Right hindlimb (tissue), 1 donor: Measurements from ENCODE around the gene VDR.

Source experiments
- DNase-seq: peaks from one replicate; pipeline ENCODE4 v3.0.0-alpha.2; 2018

VDR gene

GRCh38 chr12:47927346-47927745 lies 22.6 kb upstream of the VDR start:
- no peak for DNase-seq

- no peak for DNase-seq
Measured at GRCh38 chr12:47921907-47922306, 17.1 kb upstream of the VDR start.

GRCh38 chr12:47920913-47921312 lies 16.1 kb upstream of the VDR start:
- no peak for DNase-seq

GRCh38 chr12:47913081-47913480 lies 8.3 kb upstream of the VDR start:
- no peak for DNase-seq

GRCh38 chr12:47912556-47912955 lies 7.8 kb upstream of the VDR start:
- DNase-seq, result no peak

DNA sequence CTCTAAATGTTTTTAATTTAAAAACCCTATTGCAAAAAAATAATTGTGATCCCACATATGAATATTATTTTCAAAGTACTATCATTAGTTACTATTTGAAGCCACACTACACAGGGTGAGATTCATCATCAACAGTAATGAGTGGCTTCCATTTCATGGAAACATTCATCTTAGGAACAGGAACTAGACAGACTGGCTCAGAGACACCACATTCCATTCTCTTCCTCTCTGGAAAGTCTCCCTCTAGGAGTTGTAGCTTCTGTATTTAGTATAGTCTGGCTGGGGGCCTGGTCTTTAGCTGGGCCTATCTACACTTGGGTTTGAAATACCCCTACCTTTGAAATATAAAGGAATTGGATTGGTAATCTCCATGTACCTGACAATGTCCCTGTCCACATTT lies 6.2 kb upstream of the VDR start:
- DNase-seq, result no peak

DNA sequence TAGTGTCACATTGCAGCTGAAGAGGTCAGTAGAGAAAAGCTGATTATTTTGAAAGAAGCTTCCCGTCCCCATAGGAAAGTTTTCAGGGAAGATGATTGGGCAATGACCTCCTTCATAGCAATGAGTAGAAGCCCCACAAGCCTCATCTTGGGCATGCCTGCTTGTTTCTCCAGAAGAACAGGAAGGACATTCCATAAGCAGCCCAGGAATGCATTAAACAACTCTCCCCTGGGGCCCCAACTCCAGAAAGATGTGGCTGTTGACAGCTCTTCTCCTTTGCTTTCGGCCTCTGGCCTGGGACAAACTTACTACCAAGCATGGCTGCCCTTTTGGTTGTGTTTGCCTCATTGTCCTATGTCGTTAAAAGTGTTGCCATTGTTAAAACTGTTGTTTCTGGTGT lies 5.7 kb upstream of the VDR start:
- no peak for DNase-seq

DNA sequence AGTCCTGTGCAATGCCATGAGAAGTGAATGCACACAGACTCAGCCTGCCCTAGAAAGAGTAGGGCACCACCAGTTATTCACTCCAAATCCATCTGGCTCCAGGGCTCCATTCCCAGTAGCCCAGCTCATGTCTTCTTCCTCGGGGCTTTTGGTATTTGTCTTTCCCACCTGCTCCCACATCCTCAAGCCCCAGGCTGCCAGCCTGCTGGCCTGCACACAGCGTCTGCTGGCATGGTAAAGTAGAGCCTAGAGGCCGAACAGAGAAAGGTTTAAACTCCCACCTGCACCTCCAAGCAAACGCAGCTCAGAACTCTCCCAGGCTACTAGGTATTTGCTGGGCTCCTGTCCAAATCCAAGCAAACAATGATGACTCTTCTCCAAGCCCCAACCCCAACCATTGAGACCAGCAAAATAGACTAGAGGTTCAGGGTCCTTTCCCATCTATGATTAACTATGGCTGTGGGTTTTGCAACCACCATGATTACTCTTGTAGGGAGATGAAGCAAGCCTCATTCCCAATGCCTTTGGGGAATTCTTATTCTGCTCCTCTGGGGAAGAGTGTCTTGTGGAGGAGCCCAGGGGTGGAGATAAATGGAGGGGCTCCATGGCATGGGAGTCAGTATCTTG lies 5.2 kb upstream of the VDR start:
- no peak for DNase-seq

GRCh38 chr12:47908738-47909137 lies 3.9 kb upstream of the VDR start:
- no peak for DNase-seq

DNA sequence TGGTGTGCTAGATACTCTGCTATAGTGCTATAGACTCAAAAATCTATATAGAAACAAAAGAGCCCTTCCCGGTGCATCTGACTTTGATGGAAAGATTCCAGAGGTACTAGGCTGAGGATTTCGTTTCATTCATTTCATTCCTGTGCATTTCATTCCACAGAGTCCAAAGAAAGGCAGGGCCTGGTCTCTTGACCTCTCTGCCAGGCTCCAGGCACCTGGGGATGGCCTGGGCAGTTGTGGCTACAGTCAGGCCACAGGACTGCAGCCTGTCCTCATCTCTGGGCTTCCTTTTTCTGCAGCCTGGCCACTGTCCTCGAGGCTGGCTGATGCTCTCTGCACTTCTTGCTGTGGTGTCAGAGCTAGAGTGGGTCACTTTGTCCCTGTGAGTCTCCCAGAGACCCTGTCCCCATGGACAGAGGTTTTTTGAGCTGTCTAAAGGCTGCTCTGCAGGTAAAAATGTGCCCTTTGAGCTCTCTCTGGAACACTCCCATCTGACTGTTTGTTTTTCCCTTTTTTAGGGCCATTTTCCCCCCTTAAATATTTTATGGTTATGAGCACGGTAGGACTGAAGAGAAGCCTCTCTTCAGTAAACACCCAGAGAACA lies 3.2 kb upstream of the VDR start:
- no peak for DNase-seq

- DNase-seq, result no peak
Measured at GRCh38 chr12:47903927-47904712, 674 bp downstream of the VDR start.

DNA sequence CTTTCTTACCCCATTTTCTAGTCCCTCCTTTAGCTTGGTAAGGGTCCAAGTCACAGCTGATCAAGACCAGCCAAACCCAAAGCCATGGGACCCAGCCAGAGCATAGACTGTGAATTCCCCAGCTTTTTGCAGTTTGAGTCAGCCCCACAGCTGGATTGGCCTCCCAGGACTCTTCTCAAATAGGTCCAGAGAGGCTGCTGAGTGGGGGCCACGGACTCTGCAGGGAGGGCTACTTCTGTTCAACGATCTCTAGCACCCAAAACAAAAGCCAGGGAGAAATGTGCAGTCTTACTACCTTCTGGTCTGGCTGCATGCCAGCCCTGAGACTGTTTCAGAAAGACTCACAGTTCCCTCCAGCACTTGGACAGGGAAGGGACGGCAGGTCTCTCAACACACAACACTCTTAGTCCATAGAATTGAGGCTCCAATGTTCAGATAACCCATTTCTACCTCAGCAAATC lies 1.6 kb downstream of the VDR start:
- no peak for DNase-seq

DNA sequence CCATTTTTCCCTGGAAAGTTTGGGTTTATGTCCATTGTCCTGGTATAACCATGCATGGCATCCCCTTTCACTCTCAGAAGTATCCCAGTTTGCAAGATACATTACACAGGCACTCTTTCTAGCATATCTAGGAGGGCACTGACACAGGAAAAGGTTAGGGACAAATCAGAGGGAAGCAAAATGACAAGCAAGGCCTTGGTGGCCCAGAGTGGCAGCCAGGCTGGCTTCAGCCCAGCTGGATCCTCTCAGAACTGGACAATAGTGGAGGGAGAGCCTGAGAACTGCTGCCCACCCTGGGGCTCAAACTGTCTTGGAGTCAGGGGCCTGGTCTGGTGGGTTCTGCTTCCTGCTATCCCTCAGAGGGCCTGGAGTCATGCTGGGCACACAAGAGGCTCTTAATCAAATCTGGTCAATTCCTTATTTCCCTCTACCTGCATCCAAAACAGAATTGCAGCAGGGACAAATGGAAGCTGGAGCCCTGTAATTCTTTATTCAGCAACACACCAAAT lies 2.6 kb downstream of the VDR start:
- no peak for DNase-seq

DNA sequence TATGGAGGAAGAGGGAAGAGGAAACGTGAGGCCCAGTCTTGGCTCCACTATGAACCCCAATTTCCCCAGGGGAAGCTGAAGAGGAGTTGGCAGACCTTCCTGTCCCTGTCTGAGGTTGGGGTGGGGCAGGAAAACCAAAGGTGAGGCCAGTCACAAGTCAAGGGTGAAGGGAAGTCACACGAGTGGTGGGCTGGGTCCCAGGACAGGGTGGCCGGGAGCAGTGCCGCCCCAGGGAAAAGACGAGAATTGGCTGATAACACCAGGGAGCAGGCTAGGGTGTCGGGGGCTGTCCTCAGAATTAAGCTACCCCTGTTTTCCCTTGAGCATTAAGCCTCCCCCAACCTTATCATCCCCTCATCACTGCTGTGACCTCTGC lies 3.1 kb downstream of the VDR start:
- DNase-seq, result no peak

DNA sequence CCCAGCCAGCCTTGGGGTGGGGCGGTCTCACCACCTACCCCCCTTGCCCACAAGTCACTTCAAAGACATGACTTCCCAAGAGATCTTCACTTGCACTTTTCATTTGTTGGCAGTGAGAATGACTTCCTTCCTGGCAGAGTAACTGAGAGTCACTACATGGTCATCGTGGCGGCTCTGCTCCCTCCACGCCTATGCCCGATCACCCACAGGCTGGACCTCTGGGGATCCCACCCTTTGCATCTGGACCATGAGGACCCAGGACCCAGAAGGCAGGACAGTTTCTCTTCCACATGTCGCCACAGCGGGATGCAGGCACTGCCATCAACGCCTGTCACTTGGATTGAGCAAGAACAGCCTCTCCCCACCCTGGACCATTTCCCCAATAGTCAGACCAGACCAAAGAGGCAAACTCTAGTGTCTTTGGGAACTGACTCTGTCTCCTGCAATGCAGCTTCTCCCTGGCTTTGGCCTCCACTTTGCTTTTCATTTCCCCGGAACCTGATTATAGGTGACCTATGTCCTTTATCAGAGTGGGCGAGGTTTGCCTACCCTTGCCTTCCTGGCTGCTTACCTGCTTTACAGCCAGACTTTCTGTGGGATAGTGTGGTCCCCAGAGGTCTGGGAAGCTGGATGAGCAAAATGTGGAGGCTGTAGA lies 3.6 kb downstream of the VDR start:
- DNase-seq, result no peak

DNA sequence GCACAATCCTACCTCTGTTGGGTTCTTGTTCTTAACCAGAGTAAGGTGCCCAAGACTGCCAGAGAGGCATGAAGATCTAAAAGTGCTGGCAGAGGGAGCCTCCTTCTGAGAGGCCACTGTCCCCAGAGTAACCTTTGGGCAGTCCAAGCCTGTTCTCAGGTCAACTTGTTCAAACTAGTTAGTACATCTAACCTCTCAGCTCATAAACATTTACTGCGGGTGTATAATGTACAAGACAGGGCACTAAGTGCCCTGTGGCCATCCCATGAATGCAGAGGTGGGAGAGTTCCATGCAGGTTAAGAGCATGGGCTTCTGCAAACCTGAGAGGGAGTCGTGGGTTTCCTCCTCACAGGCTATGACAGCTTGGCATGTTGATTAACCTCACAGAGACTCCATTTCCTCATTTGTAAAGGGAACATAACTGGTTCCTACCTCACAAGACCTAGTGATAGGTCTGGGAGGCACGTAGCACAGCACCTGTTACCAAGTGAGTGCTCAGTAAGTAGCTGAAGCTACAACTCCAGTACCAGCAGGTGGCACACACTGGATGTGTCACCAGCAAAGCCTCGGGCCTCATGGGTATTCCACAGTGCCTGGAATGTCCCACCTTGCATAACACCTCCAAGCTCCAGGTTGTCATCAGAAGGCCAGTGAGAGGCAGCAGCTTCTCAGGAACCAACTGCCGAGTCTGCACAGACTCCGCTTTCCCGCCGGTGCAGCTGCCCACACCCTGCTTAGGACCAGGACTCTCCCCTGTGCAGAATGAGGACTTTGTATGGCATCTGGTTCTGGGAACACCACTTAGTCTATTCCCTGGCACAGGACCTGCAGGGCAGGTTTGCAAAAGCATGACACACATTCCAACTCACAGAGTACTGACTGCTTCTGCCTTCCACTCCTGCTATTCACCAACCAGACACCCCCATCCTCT lies 4.4 kb downstream of the VDR start:
- DNase-seq, result no peak

DNA sequence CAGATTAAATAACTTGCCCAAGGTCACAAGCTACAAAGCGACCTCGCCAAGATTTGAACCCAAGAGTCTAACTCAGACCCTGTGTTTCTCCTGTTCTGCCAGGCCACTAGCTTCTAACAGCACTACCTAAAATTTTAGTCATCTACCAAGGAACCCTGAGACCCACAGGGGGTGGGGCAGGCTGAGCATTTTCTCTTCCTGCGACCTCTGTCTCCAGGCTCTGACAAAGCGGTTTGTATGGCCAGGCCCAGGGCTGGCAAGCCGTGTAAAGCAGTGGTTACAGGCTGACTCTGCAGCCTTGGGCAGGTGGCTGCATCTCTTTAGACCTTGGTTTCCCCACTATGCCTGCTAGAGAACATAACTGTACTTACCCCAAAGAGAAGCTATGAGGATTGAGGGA lies 5.3 kb downstream of the VDR start:
- DNase-seq, result no peak

DNA sequence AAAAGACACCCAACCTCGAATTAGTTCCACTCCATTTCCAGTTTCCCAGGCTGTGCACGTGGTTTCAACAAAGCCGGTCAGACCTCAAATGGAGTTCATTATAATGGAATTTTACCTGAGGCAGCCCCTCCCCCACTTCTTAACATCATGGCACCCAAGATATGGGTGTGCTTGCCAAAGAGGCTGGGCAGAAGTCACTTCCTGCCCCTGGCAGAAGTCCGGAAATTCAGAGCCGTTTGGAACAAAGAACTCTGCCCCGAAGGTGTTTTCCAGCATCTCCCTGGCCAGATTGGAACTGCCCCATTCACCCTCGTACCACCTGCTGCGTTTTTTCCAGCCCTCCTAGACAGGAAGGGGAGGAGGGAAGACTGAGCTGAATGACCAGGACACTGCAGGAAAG lies 8.2 kb downstream of the VDR start:
- no peak for DNase-seq

- no peak for DNase-seq
Measured at GRCh38 chr12:47896022-47896421, 8.8 kb downstream of the VDR start.

DNA sequence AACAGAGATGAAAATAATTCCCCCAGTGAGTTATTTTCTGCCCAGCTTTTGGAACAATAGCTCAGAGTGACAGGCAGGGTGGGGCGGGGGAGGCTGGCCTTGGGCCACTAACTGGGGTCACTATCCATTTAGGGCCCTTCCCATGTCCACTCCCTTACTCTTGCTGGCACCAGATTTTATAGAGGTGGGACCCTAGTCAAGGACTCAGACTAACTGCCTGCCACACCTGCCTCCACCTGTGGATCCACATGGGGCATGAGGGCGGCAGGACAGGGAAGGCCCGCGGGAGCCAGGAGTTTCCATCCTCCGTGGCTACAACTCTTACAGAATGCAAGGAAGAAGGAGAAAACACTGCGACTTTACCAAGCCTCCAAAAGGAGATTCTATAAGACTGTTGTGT lies 10.1 kb downstream of the VDR start:
- no peak for DNase-seq

DNA sequence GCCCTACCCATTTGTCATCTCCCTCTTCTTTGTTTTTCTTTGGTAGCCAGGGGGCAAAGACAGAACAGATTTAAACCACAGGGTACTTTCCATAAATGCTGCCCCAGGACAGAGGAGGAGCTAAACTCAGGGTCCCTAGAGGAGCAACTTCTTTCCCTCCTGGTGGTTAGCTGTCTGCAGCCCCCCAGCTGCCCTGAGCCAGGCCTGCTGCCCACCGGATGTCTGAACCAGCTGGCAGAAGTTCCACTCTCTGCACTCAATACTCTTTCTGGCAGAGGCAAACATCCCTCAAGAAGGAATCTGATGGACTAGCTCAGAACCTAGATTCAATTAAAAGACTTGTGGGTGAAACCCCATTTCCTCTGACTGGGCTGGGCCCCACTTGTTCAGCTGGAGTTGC lies 10.7 kb downstream of the VDR start:
- DNase-seq, result no peak

- no peak for DNase-seq
Measured at GRCh38 chr12:47892819-47893218, 12.0 kb downstream of the VDR start.

DNA sequence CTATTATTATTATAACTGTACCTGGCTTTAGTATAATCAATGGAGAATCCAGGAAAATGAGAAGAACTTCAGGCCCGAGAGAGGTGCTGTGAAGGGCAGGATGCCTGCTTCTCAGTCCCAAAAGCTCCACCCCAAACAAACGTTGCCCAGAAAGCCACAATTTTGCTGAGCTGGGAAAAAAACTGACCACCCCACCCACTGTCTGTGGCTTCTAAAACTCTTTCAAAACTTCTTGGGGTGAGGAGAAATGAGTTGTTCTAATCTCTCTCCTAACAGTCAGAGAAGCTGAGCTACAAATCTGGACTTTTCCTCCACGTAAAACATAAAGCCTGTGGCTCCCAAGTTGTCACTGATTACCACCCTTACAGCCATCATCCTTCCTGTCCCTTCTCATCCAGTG lies 13.4 kb downstream of the VDR start:
- DNase-seq, result no peak
